ENCODE measurements around the gene COL5A1. TPM values are rescaled to one million over a fixed set of nuclear protein-coding genes. Genes with fewer than 3 reads are reported as not detected.
"Not testable (repeated sequence)": the region's sequence is repeated elsewhere in the genome, so short reads cannot be mapped to it uniquely, and the experiment has no call there.

COL5A1 gene
- total RNA-seq, 1 experiment from 2014 or later = 2.1 TPM

DNA sequence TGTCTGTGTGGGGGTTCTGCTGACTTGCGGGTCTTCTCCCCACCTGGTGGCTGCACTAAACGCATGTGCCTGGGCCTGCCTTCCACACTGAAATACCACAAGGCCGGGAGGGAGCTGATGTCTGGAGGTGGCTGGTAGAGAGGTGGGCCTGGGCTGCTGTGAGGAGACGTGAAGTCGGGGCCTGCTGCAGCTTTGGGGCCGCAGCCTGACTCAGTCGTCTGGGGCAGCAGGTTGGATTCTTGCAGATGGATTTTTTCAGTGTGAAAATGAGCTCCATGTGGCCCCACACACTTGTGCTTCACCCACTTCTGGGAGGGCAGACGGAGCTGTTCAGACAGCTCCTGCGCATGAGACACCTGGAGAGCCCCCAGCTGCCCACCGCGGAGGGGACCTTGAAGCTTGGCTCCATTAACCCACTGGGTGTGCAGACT, 29.3 kb downstream of the COL5A1 start:
- DNase-seq (ENCODE audit: extremely low read depth, low read depth) = no peak

DNA sequence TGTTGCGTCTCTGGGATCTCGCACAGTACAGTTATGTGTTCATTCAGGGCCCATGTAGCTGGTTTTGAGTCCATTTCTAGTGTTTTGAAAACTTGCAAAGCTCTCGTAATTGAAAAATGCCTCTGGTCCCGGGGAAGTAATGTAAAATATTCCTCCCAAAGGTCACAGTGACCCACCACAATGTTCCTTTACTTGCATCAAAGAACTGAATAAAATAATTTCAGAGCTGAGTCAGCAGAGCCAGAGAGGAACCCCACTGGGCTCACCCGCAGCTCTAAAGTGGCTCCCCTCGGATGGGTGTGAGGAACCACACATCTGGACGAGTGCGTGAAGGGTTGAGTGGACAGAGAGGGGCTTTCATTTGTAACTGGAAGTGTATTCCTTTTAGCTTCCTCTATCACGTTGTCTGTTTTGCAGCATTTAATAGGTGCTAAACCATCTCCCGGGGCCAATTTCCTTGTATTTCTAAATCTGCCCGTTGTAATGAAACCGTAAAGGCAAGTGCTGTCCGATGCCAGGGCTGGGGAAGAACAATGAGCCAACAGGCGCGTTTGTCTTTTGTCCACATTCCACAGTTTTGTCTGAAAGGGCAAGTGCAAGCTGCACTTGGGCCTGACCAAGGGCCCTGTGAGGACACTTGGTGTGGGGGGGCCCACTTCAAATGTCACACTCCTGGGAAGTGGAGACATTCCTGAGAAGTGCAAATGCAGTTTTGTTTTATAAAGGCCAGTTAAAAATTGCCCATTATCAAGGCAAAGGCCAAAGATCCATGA, 29.9 kb downstream of the COL5A1 start:
- no peak for DNase-seq (ENCODE audit: extremely low read depth, low read depth)

GRCh38 chr9:134676361-134676760, 34.8 kb downstream of the COL5A1 start:
- no peak for DNase-seq (ENCODE audit: extremely low read depth, low read depth)

- no peak for DNase-seq (ENCODE audit: extremely low read depth, low read depth)
These were observed 35.3 kb downstream of the COL5A1 start for GRCh38 chr9:134676886-134677285.

DNA sequence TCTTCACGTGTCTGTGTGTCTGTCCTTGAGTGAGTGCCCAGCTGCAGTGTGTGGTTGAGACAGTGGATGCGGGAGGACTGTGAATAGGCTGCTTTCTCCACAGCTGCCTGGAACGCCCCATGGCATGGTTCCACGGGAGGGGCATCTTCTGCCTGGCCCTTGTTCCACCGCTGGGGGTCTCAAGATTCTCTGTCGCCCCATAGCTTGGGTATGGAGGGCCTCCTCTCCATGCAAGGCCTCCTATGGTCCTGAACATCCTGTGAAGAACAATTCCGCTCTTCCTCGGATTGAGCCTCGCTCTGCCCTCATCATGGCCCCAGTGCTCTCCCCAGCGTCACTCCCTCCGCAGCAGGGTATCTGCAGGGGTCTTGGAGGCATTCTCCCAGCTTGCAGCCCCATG, 36.1 kb downstream of the COL5A1 start:
- no peak for DNase-seq (ENCODE audit: extremely low read depth, low read depth)

DNA sequence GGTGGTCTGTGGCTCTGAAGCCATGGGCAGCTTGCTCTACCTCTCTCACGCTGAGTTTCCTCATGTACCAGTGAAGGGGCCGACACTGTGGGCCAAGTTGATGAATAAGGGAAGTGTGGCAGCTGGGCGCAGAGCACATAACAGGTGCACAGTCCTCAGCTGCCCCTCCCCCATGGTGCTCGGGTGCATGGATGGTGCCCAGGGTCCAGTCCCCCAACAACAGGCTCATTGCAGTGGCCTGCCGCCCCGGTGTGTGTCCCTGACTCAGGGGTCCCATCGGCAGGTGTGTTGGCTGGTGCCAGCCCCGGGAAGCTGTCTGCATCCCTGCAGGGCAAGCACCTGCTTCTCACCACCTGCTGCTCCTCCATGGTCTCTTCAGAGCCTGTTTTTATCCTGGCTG, 36.6 kb downstream of the COL5A1 start:
- DNase-seq (ENCODE audit: extremely low read depth, low read depth) = no peak

DNA sequence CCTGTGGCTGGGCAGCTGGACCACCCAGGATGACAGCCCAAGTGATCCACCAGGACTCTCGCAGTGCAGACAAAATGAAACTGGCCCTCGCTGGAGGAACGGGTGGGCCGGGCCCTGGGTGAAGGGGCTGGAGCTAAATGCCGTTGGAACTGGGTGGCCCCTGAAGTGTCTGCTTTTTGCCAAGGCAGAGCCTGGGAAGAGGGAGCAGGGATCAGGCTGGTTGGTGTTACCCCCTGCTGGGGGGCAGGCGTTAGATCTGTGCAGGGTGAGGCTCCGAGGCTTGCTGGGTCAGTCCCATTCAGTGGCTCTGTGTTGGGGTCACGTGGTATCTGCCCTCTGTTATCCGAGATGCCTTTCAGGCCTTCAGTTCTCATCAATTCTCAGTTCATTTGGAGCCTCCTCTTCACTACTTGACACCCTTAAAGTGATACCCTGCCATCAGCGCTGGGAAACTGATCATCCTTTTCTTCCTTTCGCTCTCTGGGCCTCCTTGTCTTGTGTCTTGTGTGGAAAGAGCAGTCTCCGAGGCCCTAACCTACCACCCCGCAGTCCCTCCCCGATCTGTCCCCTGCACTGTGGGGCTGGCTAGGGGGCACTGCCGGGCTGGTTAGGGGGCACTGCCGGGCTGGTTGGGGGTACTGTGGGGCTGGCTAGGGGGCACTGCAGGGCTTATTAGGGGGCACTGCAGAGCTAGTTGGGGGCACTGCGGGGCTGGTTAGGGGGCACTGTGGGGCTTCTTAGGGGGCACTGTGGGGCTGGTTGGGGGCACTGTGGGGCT, 37.3 kb downstream of the COL5A1 start:
- DNase-seq (ENCODE audit: extremely low read depth, low read depth) = no peak

- no peak for DNase-seq (ENCODE audit: extremely low read depth, low read depth)
These were observed 38.2 kb downstream of the COL5A1 start for GRCh38 chr9:134679616-134680392.

DNA sequence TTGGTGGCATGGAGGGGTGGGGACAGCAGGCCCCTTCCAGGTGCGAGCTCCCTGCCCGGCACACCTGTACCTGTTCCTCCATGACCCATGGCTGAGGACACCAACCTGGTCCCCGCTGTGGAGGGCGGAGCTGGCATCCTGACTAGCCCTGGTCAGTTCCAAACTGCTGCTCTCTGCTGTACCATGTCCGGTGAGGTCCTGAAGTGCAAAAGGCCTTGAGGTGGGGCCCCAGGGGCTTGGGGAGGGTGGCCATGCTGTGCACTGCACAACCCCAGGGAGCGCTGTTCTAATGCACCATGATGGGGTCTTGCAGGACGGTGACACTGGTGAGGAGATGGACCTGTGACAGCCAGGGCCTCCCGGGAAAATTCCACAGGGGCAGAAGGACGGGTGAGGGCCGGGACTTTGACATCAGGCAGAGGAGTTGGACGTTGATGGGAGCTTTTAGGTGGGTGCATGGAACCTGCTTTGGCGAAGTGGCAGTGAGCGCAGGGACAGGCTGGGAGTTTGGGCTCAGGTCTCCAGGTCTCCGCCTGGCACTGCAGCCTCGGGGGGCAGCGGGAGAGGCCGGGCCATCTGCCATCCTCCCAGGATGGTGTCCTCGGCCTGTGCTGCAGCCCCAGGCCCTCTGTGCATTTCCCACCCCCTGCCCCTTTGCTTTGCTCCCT, 38.9 kb downstream of the COL5A1 start:
- no peak for DNase-seq (ENCODE audit: extremely low read depth, low read depth)

DNA sequence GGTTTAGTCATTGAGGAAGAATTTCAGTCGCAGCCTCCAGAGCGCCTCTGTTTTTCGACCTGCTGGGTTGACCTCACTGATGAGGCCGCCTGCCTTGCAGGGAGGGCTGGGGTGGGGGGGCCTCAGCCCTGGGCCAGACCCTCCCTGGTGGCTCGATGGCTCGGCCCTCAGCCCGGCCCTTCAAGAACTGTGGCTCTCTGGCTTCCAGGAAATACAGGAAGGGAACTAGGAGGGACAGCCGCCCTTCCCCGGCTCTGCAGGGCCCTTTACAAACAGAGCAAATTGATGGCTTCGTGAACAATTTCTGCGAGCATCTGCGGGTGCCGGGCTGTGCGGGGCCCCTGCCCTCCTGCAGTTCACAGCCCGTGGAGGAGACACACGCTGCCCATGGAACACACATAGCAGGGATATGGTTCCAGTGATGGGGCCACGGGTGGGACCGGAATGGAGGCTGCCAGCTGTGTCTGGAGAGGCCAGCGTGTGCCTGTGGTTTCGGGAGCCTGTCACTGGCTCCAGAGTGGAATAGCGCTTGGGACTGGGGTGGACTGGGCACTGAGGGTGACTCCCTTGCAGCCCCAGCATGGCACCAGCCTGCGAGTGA, 39.6 kb downstream of the COL5A1 start:
- DNase-seq (ENCODE audit: extremely low read depth, low read depth) = no peak

- no peak for DNase-seq (ENCODE audit: extremely low read depth, low read depth)
These were observed 40.4 kb downstream of the COL5A1 start for GRCh38 chr9:134682026-134682425.

DNA sequence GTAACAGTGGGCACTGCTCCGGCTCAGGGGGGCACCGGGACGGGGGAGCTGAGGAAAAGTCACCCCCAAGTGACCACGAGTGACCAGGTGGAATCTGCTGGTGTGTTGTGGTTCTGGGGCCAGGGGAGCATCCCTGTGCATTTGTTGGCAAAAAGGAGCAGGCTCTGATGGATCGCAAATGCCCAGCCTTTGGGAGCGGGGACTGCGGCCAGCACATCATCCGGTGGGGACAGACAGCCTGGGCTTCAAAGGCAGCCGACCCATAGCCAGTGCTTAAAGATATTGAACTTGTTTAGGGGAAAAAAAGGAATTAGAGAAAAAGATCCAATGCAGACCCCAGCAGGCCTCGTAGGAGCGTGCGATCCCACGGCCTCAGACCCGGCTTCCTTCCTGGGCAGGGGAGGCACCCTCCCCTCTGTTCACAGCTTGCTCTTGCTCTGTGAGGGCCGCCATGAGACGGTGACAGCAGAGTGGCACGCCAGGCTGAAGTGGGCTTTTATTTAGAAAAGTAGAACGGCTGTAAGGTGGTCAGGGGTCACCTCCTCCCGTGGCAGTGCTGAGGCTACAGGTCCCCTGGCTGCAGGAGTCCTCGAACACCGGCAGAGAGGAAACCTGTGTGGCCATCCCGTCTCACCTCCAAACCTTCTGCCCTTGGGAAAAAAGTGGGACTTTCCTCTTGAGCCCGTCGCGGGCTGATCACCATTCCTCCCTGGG, 41.2 kb downstream of the COL5A1 start:
- no peak for DNase-seq (ENCODE audit: extremely low read depth, low read depth)

- DNase-seq (ENCODE audit: extremely low read depth, low read depth) = no peak
These were observed 42.2 kb downstream of the COL5A1 start for GRCh38 chr9:134683714-134684374.

GRCh38 chr9:134684375-134684723, 42.7 kb downstream of the COL5A1 start:
- DNase-seq (ENCODE audit: extremely low read depth, low read depth) = no peak

DNA sequence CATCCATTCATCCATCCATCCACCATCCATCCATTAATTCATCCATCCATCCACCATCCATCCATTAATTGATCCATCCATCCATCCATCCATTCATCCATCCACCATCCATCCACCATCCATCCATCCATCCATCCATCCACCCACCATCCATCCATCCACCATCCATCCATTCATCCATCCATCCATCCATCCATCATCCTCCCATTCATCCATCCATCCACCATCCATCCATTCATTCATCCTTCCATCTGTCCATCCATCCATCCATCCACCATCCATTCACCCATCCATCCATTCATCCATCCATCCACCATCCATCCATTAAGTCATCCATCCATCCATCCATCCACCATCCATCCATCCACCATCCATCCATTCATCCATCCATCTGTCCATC, 43.3 kb downstream of the COL5A1 start:
- not testable (repeated sequence) for DNase-seq (ENCODE audit: extremely low read depth, low read depth)

- DNase-seq (ENCODE audit: extremely low read depth, low read depth) = no peak
These were observed 44.2 kb downstream of the COL5A1 start for GRCh38 chr9:134685784-134686183.

GRCh38 chr9:134686896-134687295, 45.3 kb downstream of the COL5A1 start:
- no peak for DNase-seq (ENCODE audit: extremely low read depth, low read depth)

DNA sequence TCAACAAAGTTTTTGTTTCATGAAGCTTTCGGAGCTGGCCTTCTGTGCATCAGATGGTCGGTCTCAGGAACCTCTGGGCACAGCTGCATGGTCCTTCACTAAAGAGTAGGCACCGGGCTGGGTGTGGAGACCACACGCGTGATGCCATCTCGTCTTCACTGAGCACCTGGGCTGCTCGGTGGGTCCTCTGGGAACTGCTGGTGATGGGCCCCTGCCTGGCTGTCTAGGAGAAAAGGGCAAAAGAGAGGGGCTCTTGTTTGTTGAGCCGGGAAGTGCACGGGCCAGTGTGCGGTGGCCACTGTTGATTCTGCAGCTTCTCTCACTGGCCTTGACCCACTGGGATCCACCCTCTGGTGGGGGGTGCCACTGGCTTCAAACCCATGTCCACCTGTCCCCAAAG, 46.0 kb downstream of the COL5A1 start:
- DNase-seq (ENCODE audit: extremely low read depth, low read depth) = no peak

DNA sequence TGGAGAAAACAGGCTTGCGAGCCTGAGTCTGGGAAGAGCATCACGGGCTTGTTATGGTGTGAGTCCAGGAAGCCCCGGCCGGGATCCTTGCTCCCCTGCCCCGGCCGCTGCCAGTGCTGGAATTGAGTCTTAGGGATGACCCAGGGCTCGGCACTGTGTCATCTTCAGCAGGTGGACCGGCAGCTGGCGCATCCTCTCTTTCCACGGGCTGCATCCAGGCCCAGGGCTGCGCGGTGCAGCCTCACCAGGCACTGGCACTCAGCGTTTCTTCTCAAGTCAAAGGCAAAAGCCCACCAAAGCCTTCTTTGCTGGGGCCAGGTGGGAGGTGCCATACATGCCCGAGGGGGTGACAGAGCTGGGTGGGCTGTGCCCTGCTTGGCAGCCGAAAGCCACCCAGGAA, 46.6 kb downstream of the COL5A1 start:
- no peak for DNase-seq (ENCODE audit: extremely low read depth, low read depth)
